DND-41 (cell line): Measurements from ENCODE around the gene RASGRF1.

ENCODE experiments used
- ATAC-seq: fragments of 200-7000 bp; cut with Tn5 transposase; 3 replicates; pipeline ENCODE4 v1.9.1; 2021; ENCODE audit warnings: low read depth; ENCODE audit not compliant: insufficient read depth
- DNase-seq: peaks from one replicate; pipeline ENCODE4 v3.0.0-alpha.2; 2020
- H2AFZ ChIP-seq: 2 replicates; pipeline ENCODE4 v1.6.0; 2012; ENCODE audit warnings: low read depth, low read length
- H3K27ac ChIP-seq: 2 replicates; pipeline ENCODE4 v1.5.1; 2012; ENCODE audit warnings: low read length, inconsistent platforms
- H3K27me3 ChIP-seq: fragments of 200-600 bp; sonication (generic); 2 replicates; pipeline ENCODE4 v1.6.0; 2012; ENCODE audit warnings: low read length, mild to moderate bottlenecking, inconsistent platforms; ENCODE audit not compliant: insufficient read depth, poor library complexity
- H3K36me3 ChIP-seq: 2 replicates; pipeline ENCODE4 v1.5.1; 2012; ENCODE audit warnings: low read length, inconsistent platforms; ENCODE audit not compliant: insufficient read depth
- H3K4me1 ChIP-seq: 2 replicates; pipeline ENCODE4 v1.5.1; 2012; ENCODE audit warnings: mild to moderate bottlenecking, low read length; ENCODE audit not compliant: insufficient read depth
- H3K4me2 ChIP-seq: 2 replicates; pipeline ENCODE4 v1.6.0; 2012; ENCODE audit warnings: mild to moderate bottlenecking, moderate library complexity, low read length, inconsistent platforms; ENCODE audit not compliant: insufficient read depth
- H3K4me3 ChIP-seq, 2 experiments: fragments of 200-600 bp in 1 of 2; shearing (Covaris generic) in 1 of 2; 2 replicates each; pipeline ENCODE4 v1.5.1; 2012 to 2016; ENCODE audit warnings: inconsistent platforms in 2 of 2, low read length in 2 of 2, mild to moderate bottlenecking in 2 of 2, low read depth in 1 of 2, moderate library complexity in 1 of 2
- H3K79me2 ChIP-seq: 2 replicates; pipeline ENCODE4 v1.6.0; 2012; ENCODE audit warnings: low read length, inconsistent platforms; ENCODE audit not compliant: insufficient read depth
- H3K9ac ChIP-seq: 2 replicates; pipeline ENCODE4 v1.6.0; 2012; ENCODE audit warnings: low read depth, mild to moderate bottlenecking, inconsistent platforms, low read length, moderate library complexity
- H3K9me3 ChIP-seq: 2 replicates; pipeline ENCODE4 v1.5.1; 2012; ENCODE audit warnings: low read length, moderate library complexity, mild to moderate bottlenecking, inconsistent platforms; ENCODE audit not compliant: insufficient read depth, severe bottlenecking
- H4K20me1 ChIP-seq: 2 replicates; pipeline ENCODE4 v1.6.0; 2012; ENCODE audit warnings: low read length; ENCODE audit not compliant: insufficient read depth
- CTCF ChIP-seq: IDR thresholded peaks from 2 replicates; pipeline ENCODE4 v1.5.1; 2012; ENCODE audit warnings: borderline replicate concordance, low read length, moderate library complexity, mild to moderate bottlenecking; ENCODE audit not compliant: poor library complexity, severe bottlenecking; ENCODE audit errors: extremely low read depth
- EZH2 ChIP-seq: IDR thresholded peaks from 3 replicates; pipeline ENCODE4 v1.6.1; 2012; ENCODE audit warnings: borderline replicate concordance, low read depth, mild to moderate bottlenecking, moderate library complexity, low read length, inconsistent platforms; ENCODE audit not compliant: severe bottlenecking

Gene RASGRF1

GRCh38 chr15:79132770-79133169, 42.2 kb upstream of the RASGRF1 start:
- Histone ChIP-seq H3K79me2 (no peaks in the 10 kb centered on the region), H3K4me1 (no peaks in the 10 kb centered on the region), H3K27ac (no peak overlapping the region), H3K9me3 (no peaks in the 10 kb centered on the region), H2AFZ (no peak overlapping the region), H3K4me2 (no peak overlapping the region), H3K4me3 (no peak overlapping the region), H3K27me3 (no peaks in the 10 kb centered on the region), H3K9ac (no peak overlapping the region), H4K20me1 (no peaks in the 10 kb centered on the region), H3K36me3 (no peaks in the 10 kb centered on the region)
- no peak for ATAC-seq
- no peak for DNase-seq
- TF ChIP-seq EZH2 (no peak), CTCF (no peak)

GRCh38 chr15:79132361-79132760, 41.8 kb upstream of the RASGRF1 start:
- no peaks in the 10 kb centered on the region for H3K27me3 ChIP-seq
- H3K36me3 ChIP-seq = no peaks in the 10 kb centered on the region
- H3K9me3 ChIP-seq = no peaks in the 10 kb centered on the region
- ATAC-seq (no peak), DNase-seq (no peak)
- no peak overlapping the region for H3K9ac ChIP-seq
- TF ChIP-seq CTCF = no peak
- TF ChIP-seq EZH2 = no peak
- no peaks in the 10 kb centered on the region for H3K79me2 ChIP-seq
- no peaks in the 10 kb centered on the region for H3K4me1 ChIP-seq
- no peak overlapping the region for H3K27ac ChIP-seq
- no peak overlapping the region for H3K4me3 ChIP-seq
- H4K20me1 ChIP-seq = no peaks in the 10 kb centered on the region
- no peak overlapping the region for H2AFZ ChIP-seq
- no peak overlapping the region for H3K4me2 ChIP-seq

GRCh38 chr15:79130535-79131130, 40.1 kb upstream of the RASGRF1 start:
- no peak for ATAC-seq
- Histone ChIP-seq H3K9ac (no peak overlapping the region), H3K9me3 (no peaks in the 10 kb centered on the region), H3K27ac (no peak overlapping the region), H3K36me3 (no peaks in the 10 kb centered on the region), H3K4me1 (no peaks in the 10 kb centered on the region), H2AFZ (no peak overlapping the region), H4K20me1 (no peaks in the 10 kb centered on the region), H3K4me3 (no peak overlapping the region), H3K4me2 (no peak overlapping the region), H3K27me3 (no peaks in the 10 kb centered on the region), H3K79me2 (no peaks in the 10 kb centered on the region)
- TF ChIP-seq CTCF (no peak), EZH2 (no peak)
- DNase-seq = no peak
